ENCODE results near the gene MECR.

Gene MECR

DNA sequence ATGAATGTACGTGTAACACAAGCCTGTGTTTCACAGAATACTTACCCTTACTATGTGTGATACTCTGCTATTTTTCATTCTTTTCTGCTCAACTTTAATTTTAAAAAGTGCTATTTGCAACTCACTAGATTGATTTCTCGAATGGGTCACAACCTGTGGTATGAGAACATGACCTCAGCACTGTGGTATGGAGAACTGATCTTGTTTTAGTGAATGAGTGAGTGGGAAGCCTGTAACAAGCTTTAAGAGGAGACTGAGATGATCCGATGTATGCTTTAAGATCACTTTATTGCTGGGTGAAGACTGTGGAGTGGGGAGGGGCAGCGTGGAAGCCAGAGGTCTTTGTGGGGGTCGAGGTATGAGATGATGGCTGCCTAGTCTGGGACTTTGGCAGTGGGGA lies 21.6 kb downstream of the MECR start:
- Histone ChIP-seq H3K18ac (ENCODE audit: low read length) (no peak overlapping the region), H3K79me1 (ENCODE audit: low read length) (no peaks in the 10 kb centered on the region), H2AFZ (ENCODE audit: insufficient read depth, low read length, poor library complexity) (no peak overlapping the region), H3K27me3 (ENCODE audit: insufficient read depth, low read length) (no peaks in the 10 kb centered on the region), H3K27ac (ENCODE audit: low read depth, low read length) (no peak overlapping the region), H3K36me3 (ENCODE audit: control insufficient read depth in 1 of 2, insufficient read depth in 2 of 2, low read length in 2 of 2) (peaks cover 26 to 27% of the 10 kb centered on the region in 2 experiments), H4K91ac (ENCODE audit: low read depth, low read length) (no peak overlapping the region), H4K8ac (ENCODE audit: low read depth, low read length) (no peak overlapping the region), H4K12ac (ENCODE audit: low read depth, low read length) (no peak overlapping the region), H3K4me2 (ENCODE audit: low read length) (no peak overlapping the region), H3K4me3 (ENCODE audit: low read depth, low read length) (no peak overlapping the region), H3K4me1 (ENCODE audit: control insufficient read depth in 1 of 2, insufficient read depth in 2 of 2, low read length in 2 of 2) (peaks cover 2% of the 10 kb centered on the region in 2 experiments), H2BK12ac (ENCODE audit: low read length) (no peak overlapping the region), H3K9me3 (ENCODE audit: insufficient read depth, low read depth, low read length) (no peaks in the 10 kb centered on the region), H3K4ac (ENCODE audit: low read depth, low read length) (no peak overlapping the region), H3K14ac (ENCODE audit: low read length) (no peak overlapping the region), H3K23ac (ENCODE audit: low read length) (no peak overlapping the region), H2BK120ac (ENCODE audit: insufficient read depth, low read length, poor library complexity) (no peak overlapping the region), H3K9ac (ENCODE audit: low read length) (no peak overlapping the region), H2BK5ac (ENCODE audit: low read depth, low read length, poor library complexity) (no peak overlapping the region), H2AK5ac (ENCODE audit: low read length) (no peak overlapping the region), H3K79me2 (ENCODE audit: control insufficient read depth, insufficient read depth, low read length, poor library complexity) (no peaks in the 10 kb centered on the region)
- DNase-seq, result peak in 1 of 2 donors; percentile 54
- no CpG with 5 or more reads among the region's 5 CpGs for WGBS (ENCODE audit: extremely low coverage, insufficient coverage, insufficient read length)

DNA sequence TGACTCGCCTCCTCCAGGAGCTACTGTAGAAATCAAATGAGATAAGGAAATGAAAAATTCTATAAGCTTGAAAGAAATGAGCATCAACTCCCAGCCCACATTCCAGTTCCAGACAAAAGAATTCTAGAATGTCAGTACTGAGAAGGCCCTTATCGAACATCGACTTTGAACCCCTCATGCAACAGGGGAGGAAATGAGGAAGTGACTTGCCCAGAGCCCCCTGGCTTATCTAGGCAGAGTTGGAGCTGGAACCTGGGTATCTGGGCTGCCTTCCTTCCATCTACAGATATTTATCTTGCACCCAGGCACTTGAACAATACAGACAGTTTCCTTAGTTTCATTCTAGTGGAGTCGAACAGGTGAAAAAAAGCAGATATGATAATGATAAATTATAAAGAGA lies 22.3 kb downstream of the MECR start:
- H3K27me3 ChIP-seq (ENCODE audit: insufficient read depth, low read length), result no peaks in the 10 kb centered on the region
- no peak overlapping the region for H2BK120ac ChIP-seq (ENCODE audit: insufficient read depth, low read length, poor library complexity)
- no peak overlapping the region for H4K12ac ChIP-seq (ENCODE audit: low read depth, low read length)
- H2BK5ac ChIP-seq (ENCODE audit: low read depth, low read length, poor library complexity), result no peak overlapping the region
- H3K79me2 ChIP-seq (ENCODE audit: control insufficient read depth, insufficient read depth, low read length, poor library complexity), result no peaks in the 10 kb centered on the region
- H3K4me3 ChIP-seq (ENCODE audit: low read depth, low read length), result no peak overlapping the region
- H3K4ac ChIP-seq (ENCODE audit: low read depth, low read length), result no peak overlapping the region
- H3K18ac ChIP-seq (ENCODE audit: low read length), result no peak overlapping the region
- no peak overlapping the region for H3K14ac ChIP-seq (ENCODE audit: low read length)
- peaks cover 2% of the 10 kb centered on the region in 2 experiments for H3K4me1 ChIP-seq (ENCODE audit: control insufficient read depth in 1 of 2, insufficient read depth in 2 of 2, low read length in 2 of 2)
- H2AK5ac ChIP-seq (ENCODE audit: low read length), result no peak overlapping the region
- H3K23ac ChIP-seq (ENCODE audit: low read length), result no peak overlapping the region
- H3K9me3 ChIP-seq (ENCODE audit: insufficient read depth, low read depth, low read length), result no peaks in the 10 kb centered on the region
- no peak overlapping the region for H2BK12ac ChIP-seq (ENCODE audit: low read length)
- no peak overlapping the region for H3K4me2 ChIP-seq (ENCODE audit: low read length)
- no peak overlapping the region for H3K9ac ChIP-seq (ENCODE audit: low read length)
- peaks cover 26% of the 10 kb centered on the region in 2 experiments for H3K36me3 ChIP-seq (ENCODE audit: control insufficient read depth in 1 of 2, insufficient read depth in 2 of 2, low read length in 2 of 2)
- no CpG with 5 or more reads among the region's 4 CpGs for WGBS (ENCODE audit: extremely low coverage, insufficient coverage, insufficient read length)
- H3K79me1 ChIP-seq (ENCODE audit: low read length), result no peaks in the 10 kb centered on the region
- peak in 1 of 2 donors; percentile 42 for DNase-seq
- no peak overlapping the region for H4K8ac ChIP-seq (ENCODE audit: low read depth, low read length)
- H2AFZ ChIP-seq (ENCODE audit: insufficient read depth, low read length, poor library complexity), result no peak overlapping the region
- H3K27ac ChIP-seq (ENCODE audit: low read depth, low read length), result no peak overlapping the region
- no peak overlapping the region for H4K91ac ChIP-seq (ENCODE audit: low read depth, low read length)

- Histone ChIP-seq H2BK12ac (ENCODE audit: low read length) (peak overlapping the region; percentile 90), H2AFZ (ENCODE audit: insufficient read depth, low read length, poor library complexity) (peak overlapping the region; percentile 23), H3K79me1 (ENCODE audit: low read length) (peaks cover 10% of the 10 kb centered on the region), H3K18ac (ENCODE audit: low read length) (peak overlapping the region; percentile 59), H2BK5ac (ENCODE audit: low read depth, low read length, poor library complexity) (peak overlapping the region; percentile 62), H2AK5ac (ENCODE audit: low read length) (peak overlapping the region; percentile 61), H4K8ac (ENCODE audit: low read depth, low read length) (peak overlapping the region; percentile 49), H3K9me3 (ENCODE audit: insufficient read depth, low read depth, low read length) (no peaks in the 10 kb centered on the region), H3K27me3 (ENCODE audit: insufficient read depth, low read length) (no peaks in the 10 kb centered on the region), H3K4me2 (ENCODE audit: low read length) (peak overlapping the region; percentile 51), H3K9ac (ENCODE audit: low read length) (no peak overlapping the region), H3K27ac (ENCODE audit: low read depth, low read length) (peak overlapping the region; percentile 83), H4K91ac (ENCODE audit: low read depth, low read length) (peak overlapping the region; percentile 86), H3K79me2 (ENCODE audit: control insufficient read depth, insufficient read depth, low read length, poor library complexity) (peaks cover 3% of the 10 kb centered on the region), H2BK120ac (ENCODE audit: insufficient read depth, low read length, poor library complexity) (peak overlapping the region; percentile 82), H3K4me3 (ENCODE audit: low read depth, low read length) (no peak overlapping the region), H4K12ac (ENCODE audit: low read depth, low read length) (no peak overlapping the region), H3K4ac (ENCODE audit: low read depth, low read length) (peak overlapping the region; percentile 45), H3K23ac (ENCODE audit: low read length) (no peak overlapping the region), H3K36me3 (ENCODE audit: control insufficient read depth in 1 of 2, insufficient read depth in 2 of 2, low read length in 2 of 2) (peaks cover 12 to 22% of the 10 kb centered on the region in 2 experiments), H3K4me1 (ENCODE audit: control insufficient read depth in 1 of 2, insufficient read depth in 2 of 2, low read length in 2 of 2) (peaks cover 14 to 19% of the 10 kb centered on the region in 2 experiments), H3K14ac (ENCODE audit: low read length) (peak overlapping the region; percentile 75)
- no CpG with 5 or more reads among the region's 14 CpGs for WGBS (ENCODE audit: extremely low coverage, insufficient coverage, insufficient read length)
- DNase-seq, result peak; percentile 97 to 100
Measured at GRCh38 chr1:29202584-29203340, 28.0 kb downstream of the MECR start.

GRCh38 chr1:29202053-29202452 lies 28.7 kb downstream of the MECR start:
- no peak overlapping the region for H3K4me2 ChIP-seq (ENCODE audit: low read length)
- peak overlapping the region; percentile 82 for H2BK120ac ChIP-seq (ENCODE audit: insufficient read depth, low read length, poor library complexity)
- H2BK5ac ChIP-seq (ENCODE audit: low read depth, low read length, poor library complexity), result peak overlapping the region; percentile 62
- H3K4ac ChIP-seq (ENCODE audit: low read depth, low read length), result peak overlapping the region; percentile 52
- peak overlapping the region; percentile 49 for H4K8ac ChIP-seq (ENCODE audit: low read depth, low read length)
- peak overlapping the region; percentile 86 for H4K91ac ChIP-seq (ENCODE audit: low read depth, low read length)
- no peak overlapping the region for H2AFZ ChIP-seq (ENCODE audit: insufficient read depth, low read length, poor library complexity)
- H3K9ac ChIP-seq (ENCODE audit: low read length), result no peak overlapping the region
- no CpG with 5 or more reads among the region's 1 CpG for WGBS (ENCODE audit: extremely low coverage, insufficient coverage, insufficient read length)
- H3K9me3 ChIP-seq (ENCODE audit: insufficient read depth, low read depth, low read length), result no peaks in the 10 kb centered on the region
- peak overlapping the region; percentile 90 for H2BK12ac ChIP-seq (ENCODE audit: low read length)
- peak overlapping the region; percentile 15 for H3K18ac ChIP-seq (ENCODE audit: low read length)
- H2AK5ac ChIP-seq (ENCODE audit: low read length), result peak overlapping the region; percentile 32
- peak overlapping the region; percentile 75 for H3K14ac ChIP-seq (ENCODE audit: low read length)
- no peak overlapping the region for H4K12ac ChIP-seq (ENCODE audit: low read depth, low read length)
- H3K79me1 ChIP-seq (ENCODE audit: low read length), result peaks cover 10% of the 10 kb centered on the region
- peak overlapping the region; percentile 83 for H3K27ac ChIP-seq (ENCODE audit: low read depth, low read length)
- H3K4me3 ChIP-seq (ENCODE audit: low read depth, low read length), result no peak overlapping the region
- peaks cover 12 to 22% of the 10 kb centered on the region in 2 experiments for H3K36me3 ChIP-seq (ENCODE audit: control insufficient read depth in 1 of 2, insufficient read depth in 2 of 2, low read length in 2 of 2)
- H3K4me1 ChIP-seq (ENCODE audit: control insufficient read depth in 1 of 2, insufficient read depth in 2 of 2, low read length in 2 of 2), result peaks cover 18 to 19% of the 10 kb centered on the region in 2 experiments
- no peak overlapping the region for H3K23ac ChIP-seq (ENCODE audit: low read length)
- DNase-seq, result no peak
- no peaks in the 10 kb centered on the region for H3K27me3 ChIP-seq (ENCODE audit: insufficient read depth, low read length)
- peaks cover 3% of the 10 kb centered on the region for H3K79me2 ChIP-seq (ENCODE audit: control insufficient read depth, insufficient read depth, low read length, poor library complexity)

Measured in trophoblast cell (in vitro differentiated cells and primary cell).